Adrenal gland (tissue), 12 donors: ENCODE data around the gene PEX14. TPM values are rescaled to one million over a fixed set of nuclear protein-coding genes. Genes with fewer than 3 reads are reported as not detected.
"Not testable (repeated sequence)": the region's sequence is repeated elsewhere in the genome, so short reads cannot be mapped to it uniquely, and the experiment has no call there.

Experiments used
- DNase-seq, 7 donors: peaks; one replicate each; pipeline ENCODE4 v3.0.0-alpha.2; 2019 to 2020
- H3K27ac ChIP-seq, 5 donors: fragments of 200-600 bp; sonication (generic) in 4 of 5; 1 replicate in 3 of 5; 2 replicates in 2 of 5; pipeline versions ENCODE4 v1.5.1 to v1.8.0; 2016 to 2020; ENCODE audit warnings: mild to moderate bottlenecking in 1 of 5
- H3K27me3 ChIP-seq: fragments of 200-600 bp; 2 replicates; pipeline ENCODE4 v1.8.0; 2021
- H3K36me3 ChIP-seq, 2 donors: fragments of 200-600 bp; replicated peaks in 1 of 2; 1 replicate in 1 of 2; 2 replicates in 1 of 2; pipeline versions ENCODE4 v1.5.1 to v1.8.0; 2018 to 2022
- H3K4me1 ChIP-seq, 2 donors: fragments of 200-600 bp; replicated peaks in 1 of 2; 1 replicate in 1 of 2; 2 replicates in 1 of 2; pipeline versions ENCODE4 v1.5.1 to v1.8.0; 2018 to 2021
- H3K4me3 ChIP-seq, 4 donors: fragments of 200-600 bp; sonication (generic) in 3 of 4; one replicate each; pipeline ENCODE4 v1.5.1; 2016 to 2018
- H3K9me3 ChIP-seq, 3 donors: fragments of 200-600 bp; sonication (generic) in 1 of 3; replicated peaks in 1 of 3; 1 replicate in 2 of 3; 2 replicates in 1 of 3; pipeline versions ENCODE4 v1.5.1 to v1.8.0; 2016 to 2021
- POLR2A ChIP-seq, 2 donors: fragments of 450-650 bp; IDR thresholded peaks; one replicate each; pipeline ENCODE4 v1.6.1; 2017; ENCODE audit warnings: antibody characterized with exemption in 2 of 2, mild to moderate bottlenecking in 2 of 2, moderate library complexity in 1 of 2
- WGBS, 4 donors: extraction: QIAGEN DNeasy Blood & Tissue Kit in 2 of 4; methylation state at CpG; one replicate each; pipeline versions ENCODE4 v1.1.5 to v1.1.7; 2013 to 2017; 5-methylcytosine and 5-hydroxymethylcytosine counted together
- intact Hi-C, 2 donors: fragments of 100-400 bp; cut with DNase I; formaldehyde crosslinking; loops; one replicate each; pipeline versions ENCODE4 v1.14.1 to v1.15.0; 2022 to 2023
- polyA plus RNA-seq, 3 donors: library from polyadenylated mRNA; stranded (reverse); fragments of 200-250 nt in 2 of 3; fragments of 350-450 nt in 1 of 3; fragmentation: Illumina TruSeq in 1 of 3; extraction: RNeasy Lipid Tissue Mini Kit (QIAGEN cat#74804) in 1 of 3; gene quantifications; one replicate each; pipeline ENCODE4 v1.2.3, GENCODE V29; 2013 to 2014
- total RNA-seq, 9 donors: library from RNA; depleted of rRNA in 4 of 9; stranded (reverse); fragments of >200 nt in 4 of 9; fragments of 120-200 nt in 1 of 9; fragmentation: NEBNext Ultra II Directional in 1 of 9; extraction: Animal tissue kit (Norgen Biotek cat#: 25700) in 1 of 9; gene quantifications; one replicate each; pipeline versions ENCODE4 v1.1.0 to v1.2.4, GENCODE V29; 2013 to 2023
- TF ChIP-seq, protein P1 (sequence below), 6 experiments: fragments of 450-650 bp in 4 of 6; fragments of 200-600 bp in 2 of 6; sonication (generic) in 1 of 6; IDR thresholded peaks; 1 replicate in 5 of 6; 2 replicates in 1 of 6; pipeline versions ENCODE4 v1.5.1 to v1.8.0; 2016 to 2021; ENCODE audit warnings: antibody characterized with exemption in 6 of 6, mild to moderate bottlenecking in 2 of 6, moderate library complexity in 1 of 6
- donor health status: healthy with polysubstance abuse.
- donor health status: Bipolar disorder and iron deficiency.
- donor health status: DM: yes; HTN: yes; CAD: no.
- donor health status: DM: no; HTN: no; CAD: no.
- donor health status: DM: no; HTN: no; CAD: no.
- donor health status: DM: yes; HTN: yes; CAD: no.

Gene PEX14
- total and polyA plus RNA-seq, 12 donors, result 9.7 to 23.9 (median 18.1) TPM

DNA sequence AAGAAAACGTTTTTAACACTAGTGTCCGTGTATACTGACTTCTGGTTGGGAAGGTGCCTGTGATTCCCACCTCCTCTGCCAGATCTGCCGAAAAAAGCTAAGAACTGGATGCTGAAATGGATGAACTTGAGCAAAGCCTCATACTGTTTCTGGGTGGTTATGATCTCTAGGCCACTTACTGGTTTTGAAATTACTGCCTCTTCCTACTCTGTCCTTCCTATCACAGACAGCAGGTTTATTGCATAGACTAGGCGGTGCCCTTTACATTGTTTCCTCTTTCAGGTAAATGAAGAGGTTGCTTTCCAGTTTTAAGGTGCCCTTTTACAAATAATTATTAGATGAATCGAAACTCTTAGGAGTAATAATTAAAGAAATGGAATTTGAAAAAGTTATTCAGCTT lies 27.5 kb downstream of the PEX14 start:
- H3K4me1 ChIP-seq, result peaks cover 0 to 2% of the 10 kb centered on the region in 2 donors
- intact Hi-C loops, result loop anchor here (10.0 kb wide), 2 partner anchors 293 to 443 kb away; partner anchors contain the start of gene CASZ1 (in 2 of the 2)
- TF ChIP-seq, protein P1, sequence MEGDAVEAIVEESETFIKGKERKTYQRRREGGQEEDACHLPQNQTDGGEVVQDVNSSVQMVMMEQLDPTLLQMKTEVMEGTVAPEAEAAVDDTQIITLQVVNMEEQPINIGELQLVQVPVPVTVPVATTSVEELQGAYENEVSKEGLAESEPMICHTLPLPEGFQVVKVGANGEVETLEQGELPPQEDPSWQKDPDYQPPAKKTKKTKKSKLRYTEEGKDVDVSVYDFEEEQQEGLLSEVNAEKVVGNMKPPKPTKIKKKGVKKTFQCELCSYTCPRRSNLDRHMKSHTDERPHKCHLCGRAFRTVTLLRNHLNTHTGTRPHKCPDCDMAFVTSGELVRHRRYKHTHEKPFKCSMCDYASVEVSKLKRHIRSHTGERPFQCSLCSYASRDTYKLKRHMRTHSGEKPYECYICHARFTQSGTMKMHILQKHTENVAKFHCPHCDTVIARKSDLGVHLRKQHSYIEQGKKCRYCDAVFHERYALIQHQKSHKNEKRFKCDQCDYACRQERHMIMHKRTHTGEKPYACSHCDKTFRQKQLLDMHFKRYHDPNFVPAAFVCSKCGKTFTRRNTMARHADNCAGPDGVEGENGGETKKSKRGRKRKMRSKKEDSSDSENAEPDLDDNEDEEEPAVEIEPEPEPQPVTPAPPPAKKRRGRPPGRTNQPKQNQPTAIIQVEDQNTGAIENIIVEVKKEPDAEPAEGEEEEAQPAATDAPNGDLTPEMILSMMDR (IDR thresholded peaks at IDR 0.05), result no peak
- no peak for TF ChIP-seq POLR2A (IDR thresholded peaks at IDR 0.05)
- no peak for DNase-seq
- no peak overlapping the region for H3K4me3 ChIP-seq
- H3K27ac ChIP-seq, result no peak overlapping the region
- 81 to 90% (median 86%) methylated on average over 5 of the region's 5 CpGs for WGBS, 4 donors
- no peaks in the 10 kb centered on the region for H3K27me3 ChIP-seq
- no peaks in the 10 kb centered on the region for H3K36me3 ChIP-seq
- H3K9me3 ChIP-seq, result no peaks in the 10 kb centered on the region

DNA sequence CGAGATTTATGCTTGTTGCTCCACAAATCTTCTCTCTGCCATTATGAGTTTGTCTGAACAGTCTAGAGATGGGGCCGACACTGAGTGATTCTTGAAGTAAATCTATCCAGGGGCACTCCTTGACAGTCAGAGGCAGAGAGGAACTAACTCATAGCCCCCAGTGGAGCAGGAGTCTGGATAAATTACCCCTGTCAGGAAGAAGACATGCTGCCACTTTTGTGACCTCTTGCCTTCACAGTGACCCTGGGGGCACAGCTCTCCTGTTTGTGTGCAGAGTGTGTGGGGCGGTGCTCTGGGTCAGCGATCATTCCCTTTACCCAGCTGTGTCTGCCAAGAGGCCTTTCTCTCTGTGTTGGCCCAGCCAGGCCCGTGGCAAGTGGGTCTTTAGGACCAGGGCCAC lies 29.5 kb downstream of the PEX14 start:
- intact Hi-C loops, result loop anchor here (10.0 kb wide), 2 partner anchors 291 to 441 kb away; partner anchors contain the start of gene CASZ1 (in 2 of the 2)
- Histone ChIP-seq H3K27me3 (no peaks in the 10 kb centered on the region), H3K36me3 (no peaks in the 10 kb centered on the region), H3K4me1 (peaks cover 6 to 21% of the 10 kb centered on the region in 2 donors), H3K9me3 (no peaks in the 10 kb centered on the region), H3K27ac (no peak overlapping the region), H3K4me3 (no peak overlapping the region)
- 58 to 71% (median 65%) methylated on average over 4 to 5 of the region's 5 CpGs for WGBS, 4 donors
- DNase-seq, result no peak
- TF ChIP-seq POLR2A (IDR thresholded peaks at IDR 0.05), result no peak
- TF ChIP-seq, protein P1 (IDR thresholded peaks at IDR 0.05), result no peak

DNA sequence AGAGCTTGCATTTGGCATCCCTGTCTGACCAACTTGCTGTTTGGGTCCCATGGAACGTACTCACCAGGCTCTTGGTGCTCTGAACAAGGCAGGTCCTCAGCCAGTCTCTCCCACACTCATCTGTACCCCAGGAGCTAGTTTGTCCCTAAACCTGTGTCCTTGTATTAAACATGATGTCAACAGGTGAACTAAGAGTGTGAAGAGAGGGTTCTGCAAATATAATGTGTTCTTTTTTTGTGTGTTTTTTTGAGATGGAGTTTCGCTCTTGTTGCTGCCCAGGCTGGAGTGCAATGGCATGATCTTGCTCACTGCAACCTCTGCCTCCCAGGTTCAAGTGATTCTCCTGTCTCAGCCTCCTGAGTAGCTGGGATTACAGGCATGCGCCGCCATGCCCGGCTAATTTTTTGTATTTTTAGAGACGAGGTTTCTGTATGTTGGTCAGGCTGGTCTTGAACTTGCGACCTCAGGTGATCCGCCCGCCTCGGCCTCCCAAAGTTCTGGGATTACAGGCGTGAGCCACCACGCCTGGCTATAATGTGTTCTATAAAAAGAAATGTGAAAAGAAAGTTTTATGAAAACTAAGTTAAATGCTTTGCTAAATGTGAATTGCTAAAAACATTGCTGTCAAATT lies 31.4 kb downstream of the PEX14 start:
- not testable (repeated sequence) for H3K36me3 ChIP-seq, DNase-seq, H3K9me3 ChIP-seq, H3K27me3 ChIP-seq, H3K4me3 ChIP-seq, H3K27ac ChIP-seq
- intact Hi-C loops, result loop anchor here (5.0 to 10.0 kb wide), 3 partner anchors 289 to 439 kb away; partner anchors contain the start of gene CASZ1 (in 2 of the 2)
- H3K4me1 ChIP-seq, result peaks cover 15 to 37% of the 10 kb centered on the region in 2 donors
- WGBS, 4 donors, result 87 to 97% (median 89%) methylated on average over 12 of the region's 12 CpGs

DNA sequence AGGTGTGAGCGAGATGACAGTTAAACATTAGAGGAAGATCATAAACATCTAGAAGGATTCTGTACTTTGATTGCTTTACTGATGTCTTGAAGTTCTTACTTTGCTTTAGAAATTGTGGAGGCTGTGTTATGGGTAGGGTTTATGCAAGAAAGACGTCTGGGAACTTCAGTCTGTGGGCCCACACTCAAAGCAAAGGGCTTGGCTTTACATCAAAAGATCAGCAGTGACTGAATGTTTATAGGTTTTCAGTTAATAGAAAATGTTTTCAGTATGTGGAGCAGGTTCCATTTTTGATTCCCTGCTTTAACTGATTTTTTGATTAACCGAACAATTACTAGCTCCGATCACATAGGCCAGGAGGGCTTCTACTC lies 31.9 kb downstream of the PEX14 start:
- Histone ChIP-seq H3K4me3 (no peak overlapping the region), H3K27ac (no peak overlapping the region), H3K4me1 (peaks cover 15 to 42% of the 10 kb centered on the region in 2 donors), H3K9me3 (no peaks in the 10 kb centered on the region), H3K36me3 (no peaks in the 10 kb centered on the region), H3K27me3 (no peaks in the 10 kb centered on the region)
- 69 to 85% (median 75%) methylated on average over 4 of the region's 4 CpGs for WGBS, 4 donors
- DNase-seq, result no peak
- TF ChIP-seq POLR2A (IDR thresholded peaks at IDR 0.05), result no peak
- TF ChIP-seq, protein P1 (IDR thresholded peaks at IDR 0.05), result no peak
- intact Hi-C loops, result loop anchor here (5.0 to 10.0 kb wide), 3 partner anchors 288 to 438 kb away; partner anchors contain the start of gene CASZ1 (in 2 of the 2)
